Astrocyte (in vitro differentiated cells and primary cell): Measurements from ENCODE around the gene SLC51B.

ENCODE experiments used
- EZH2 ChIP-seq: IDR thresholded peaks from 2 replicates; pipeline ENCODE4 v1.6.1; 2012; ENCODE audit warnings: mild to moderate bottlenecking, low read length, inconsistent platforms; ENCODE audit not compliant: insufficient read depth
- TF ChIP-seq, protein P1 (sequence below): IDR thresholded peaks from 2 replicates; pipeline ENCODE4 v1.5.1; 2011; ENCODE audit warnings: low read depth, mild to moderate bottlenecking, inconsistent platforms, low read length, moderate library complexity; ENCODE audit not compliant: insufficient read depth

DNA sequence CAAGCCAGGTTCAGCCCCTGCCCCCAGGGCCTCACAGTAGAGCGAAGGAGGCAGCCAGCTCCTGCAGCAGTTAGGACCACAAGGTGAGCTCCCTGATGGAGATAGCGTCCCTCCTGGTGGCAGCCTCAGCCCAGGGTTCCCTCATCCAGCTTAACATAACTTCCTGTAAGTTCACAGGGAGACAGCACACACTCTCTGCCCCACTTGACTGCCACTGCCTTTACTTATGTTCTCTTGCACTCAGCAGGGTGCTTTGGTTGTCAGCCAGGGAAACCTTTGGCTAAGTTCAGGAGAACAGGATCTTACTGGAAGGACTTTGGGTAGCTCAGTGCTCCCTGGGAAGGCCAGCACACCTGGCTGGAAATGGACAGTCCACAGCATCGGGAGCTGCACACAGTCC, 42.2 kb downstream of the SLC51B start:
- TF ChIP-seq, protein P1, sequence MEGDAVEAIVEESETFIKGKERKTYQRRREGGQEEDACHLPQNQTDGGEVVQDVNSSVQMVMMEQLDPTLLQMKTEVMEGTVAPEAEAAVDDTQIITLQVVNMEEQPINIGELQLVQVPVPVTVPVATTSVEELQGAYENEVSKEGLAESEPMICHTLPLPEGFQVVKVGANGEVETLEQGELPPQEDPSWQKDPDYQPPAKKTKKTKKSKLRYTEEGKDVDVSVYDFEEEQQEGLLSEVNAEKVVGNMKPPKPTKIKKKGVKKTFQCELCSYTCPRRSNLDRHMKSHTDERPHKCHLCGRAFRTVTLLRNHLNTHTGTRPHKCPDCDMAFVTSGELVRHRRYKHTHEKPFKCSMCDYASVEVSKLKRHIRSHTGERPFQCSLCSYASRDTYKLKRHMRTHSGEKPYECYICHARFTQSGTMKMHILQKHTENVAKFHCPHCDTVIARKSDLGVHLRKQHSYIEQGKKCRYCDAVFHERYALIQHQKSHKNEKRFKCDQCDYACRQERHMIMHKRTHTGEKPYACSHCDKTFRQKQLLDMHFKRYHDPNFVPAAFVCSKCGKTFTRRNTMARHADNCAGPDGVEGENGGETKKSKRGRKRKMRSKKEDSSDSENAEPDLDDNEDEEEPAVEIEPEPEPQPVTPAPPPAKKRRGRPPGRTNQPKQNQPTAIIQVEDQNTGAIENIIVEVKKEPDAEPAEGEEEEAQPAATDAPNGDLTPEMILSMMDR: no peak
- no peak for TF ChIP-seq EZH2
